HepG2 (cell line): ENCODE results near the gene SELENOI. TPM values are rescaled to one million over a fixed set of nuclear protein-coding genes. Genes with fewer than 3 reads are reported as not detected.

Experiments used
- ATAC-seq: fragments of 200-7000 bp; cut with Tn5 transposase; 3 replicates; pipeline ENCODE4 v1.9.1; 2020; ENCODE audit warnings: mild to moderate bottlenecking, moderate library complexity
- BruUV-seq: library from RNA; stranded (reverse); fragments of 400-500 nt; replicated peaks from 2 replicates; lab custom pipeline; 2021; lab: Mats Ljungman, UMichigan
- CTCF ChIA-PET: fragments of 300-600 bp; formaldehyde crosslinking; extraction: SDS; loops from one replicate; lab custom pipeline; 2021; ENCODE audit warnings: low total read pairs, inconsistent platforms, low intra/inter-chr PET ratio; lab: Yijun Ruan, JAX
- POLR2A ChIA-PET: fragments of 350-600 bp; sonication (Branson Sonifier 250); formaldehyde crosslinking; loops from one replicate; lab custom pipeline; 2020; ENCODE audit warnings: antibody characterized with exemption, inconsistent platforms; lab: Yijun Ruan, JAX
- DNase-seq: peaks from one replicate; pipeline ENCODE4 v3.0.0-alpha.2; 2015; ENCODE audit warnings: low spot score
- FAIRE-seq: peaks from 3 replicates; lab custom pipeline; 2011; peaks lifted over from hg19 to GRCh38; lab: Jason Lieb, UNC
- H2AFZ ChIP-seq: one replicate; pipeline ENCODE4 v1.6.1; 2011; ENCODE audit warnings: low read length, inconsistent platforms
- H3K27ac ChIP-seq: fragments of 300-600 bp; 3 replicates; pipeline ENCODE4 v1.8.0; 2011; ENCODE audit warnings: mixed run types, mild to moderate bottlenecking, mixed read lengths, low read length, inconsistent platforms; ENCODE audit not compliant: insufficient read depth; ENCODE audit errors: extremely low read length
- H3K27me3 ChIP-seq, 2 experiments: fragments of 200-600 bp in 1 of 2; 2 replicates in 1 of 2; 3 replicates in 1 of 2; pipeline versions ENCODE4 v1.6.0 to v1.8.0; 2011; ENCODE audit warnings: low read length in 2 of 2, mild to moderate bottlenecking in 2 of 2, moderate library complexity in 2 of 2, inconsistent platforms in 1 of 2; ENCODE audit not compliant: insufficient read depth in 2 of 2, control insufficient read depth in 1 of 2
- H3K36me3 ChIP-seq, 2 experiments: fragments of 200-600 bp in 1 of 2; replicated peaks in 1 of 2; 2 replicates in 1 of 2; 3 replicates in 1 of 2; pipeline versions ENCODE4 v1.5.1 to v1.8.0; 2011; ENCODE audit warnings: low read length in 2 of 2, inconsistent platforms in 1 of 2; ENCODE audit not compliant: insufficient read depth in 2 of 2, control insufficient read depth in 1 of 2
- H3K4me1 ChIP-seq: 2 replicates; pipeline ENCODE4 v1.5.1; 2012; ENCODE audit warnings: low read length, inconsistent platforms; ENCODE audit not compliant: insufficient read depth
- H3K4me2 ChIP-seq: 2 replicates; pipeline ENCODE4 v1.6.0; 2011; ENCODE audit warnings: low read depth, low read length, inconsistent platforms
- H3K4me3 ChIP-seq, 3 experiments: fragments of 200-600 bp in 1 of 3; sonication (generic), shearing (Covaris generic) in 1 of 3; replicated peaks in 1 of 3; 2 replicates each; pipeline ENCODE4 v1.5.1; 2011 to 2016; ENCODE audit warnings: low read length in 3 of 3, inconsistent platforms in 2 of 3, low read depth in 2 of 3, mild to moderate bottlenecking in 2 of 3, control low read depth in 1 of 3, mixed read lengths in 1 of 3; ENCODE audit not compliant: insufficient read depth in 1 of 3
- H3K79me2 ChIP-seq: one replicate; pipeline ENCODE4 v1.6.1; 2011; ENCODE audit warnings: low read length, inconsistent platforms; ENCODE audit not compliant: insufficient read depth
- H3K9ac ChIP-seq: 2 replicates; pipeline ENCODE4 v1.6.0; 2011; ENCODE audit warnings: mild to moderate bottlenecking, low read depth, low read length, inconsistent platforms; ENCODE audit not compliant: insufficient read depth
- H3K9me3 ChIP-seq: 2 replicates; pipeline ENCODE4 v1.5.1; 2012; ENCODE audit warnings: mild to moderate bottlenecking, low read length
- H4K20me1 ChIP-seq: 2 replicates; pipeline ENCODE4 v1.6.0; 2011; ENCODE audit warnings: inconsistent platforms, mild to moderate bottlenecking, low read length, moderate library complexity; ENCODE audit not compliant: insufficient read depth
- BRD4 ChIP-seq: sonication (generic); formaldehyde crosslinking; IDR thresholded peaks from 2 replicates; pipeline ENCODE4 v1.4.0; 2020; ENCODE audit warnings: missing genetic modification reagents
- DMAP1 ChIP-seq: IDR thresholded peaks from 2 replicates; pipeline ENCODE4 v1.6.1; 2016
- GLI4 ChIP-seq: sonication (generic); formaldehyde crosslinking; IDR thresholded peaks from 2 replicates; pipeline ENCODE4 v1.5.1; 2020; ENCODE audit warnings: missing genetic modification reagents, mild to moderate bottlenecking, moderate library complexity, borderline replicate concordance
- HOMEZ ChIP-seq: IDR thresholded peaks from 2 replicates; pipeline ENCODE4 v1.6.1; 2016; ENCODE audit warnings: low read depth
- HOXA3 ChIP-seq: sonication (generic); formaldehyde crosslinking; IDR thresholded peaks from 2 replicates; pipeline ENCODE4 v1.5.0; 2020; ENCODE audit warnings: missing genetic modification reagents
- KMT2B ChIP-seq: IDR thresholded peaks from 2 replicates; pipeline ENCODE4 v1.6.1; 2016; ENCODE audit warnings: missing genetic modification reagents, missing compliant biosample characterization
- MEIS2 ChIP-seq: sonication (generic); formaldehyde crosslinking; IDR thresholded peaks from 2 replicates; pipeline ENCODE4 v1.9.0; 2021; ENCODE audit warnings: mild to moderate bottlenecking, missing genetic modification reagents
- PATZ1 ChIP-seq: sonication (generic); formaldehyde crosslinking; IDR thresholded peaks from 2 replicates; pipeline ENCODE4 v1.4.0; 2020; ENCODE audit warnings: missing genetic modification reagents
- RFXAP ChIP-seq: sonication (generic); formaldehyde crosslinking; IDR thresholded peaks from 2 replicates; pipeline ENCODE4 v1.4.0; 2020; ENCODE audit warnings: missing genetic modification reagents, borderline replicate concordance
- ZMYM3 ChIP-seq: sonication (generic); formaldehyde crosslinking; IDR thresholded peaks from 2 replicates; pipeline ENCODE4 v1.5.1; 2020; ENCODE audit warnings: mild to moderate bottlenecking, missing genetic modification reagents
- ZNF281 ChIP-seq: sonication (generic); formaldehyde crosslinking; IDR thresholded peaks from 2 replicates; pipeline ENCODE4 v1.4.0; 2020; ENCODE audit warnings: missing genetic modification reagents, borderline replicate concordance
- ZSCAN21 ChIP-seq: sonication (generic); formaldehyde crosslinking; IDR thresholded peaks from 2 replicates; pipeline ENCODE4 v1.8.0; 2022; ENCODE audit warnings: mild to moderate bottlenecking, missing genetic modification reagents, moderate library complexity, borderline replicate concordance
- ZSCAN29 ChIP-seq: sonication (generic); formaldehyde crosslinking; conservative IDR thresholded peaks from 2 replicates; pipeline ENCODE4 v1.4.0; 2020; ENCODE audit warnings: mild to moderate bottlenecking, missing genetic modification reagents
- WGBS: methylation state at CpG from one replicate; pipeline ENCODE4 v1.1.6; 2017; ENCODE audit warnings: low lambda C conversion rate; 5-methylcytosine and 5-hydroxymethylcytosine counted together
- in situ Hi-C: cut with HindIII; loops from 2 replicates; pipeline ENCODE4 v1.10.0; 2017; ENCODE audit warnings: low pct_unique_long_range_greater_than_20kb; ENCODE audit not compliant: extremely low pct_ligation_motif_present
- intact Hi-C: fragments of 100-400 bp; cut with micrococcal nuclease; formaldehyde crosslinking; loops from one replicate; pipeline ENCODE4 v1.10.0; 2022; ENCODE audit not compliant: unreplicated experiment
- polyA plus RNA-seq, 8 experiments: library from polyadenylated mRNA; depleted of rRNA in 3 of 8; stranded (reverse) in 7 of 8; unstranded in 1 of 8; fragments of >200 nt; fragmentation: Illumina TruSeq in 4 of 8; extraction: Trizol in 4 of 8; gene quantifications; 2 replicates each; pipeline versions ENCODE4 v1.2.1 to v1.2.3, GENCODE V29; 2011 to 2016; ENCODE audit warnings: low read depth in 4 of 8, missing spikeins in 1 of 8, mixed read lengths in 1 of 8; ENCODE audit not compliant: insufficient read depth in 1 of 8
- total RNA-seq, 5 experiments: library from RNA; depleted of rRNA; stranded (reverse); fragments of >200 nt; fragmentation: Illumina TruSeq; extraction: Trizol; gene quantifications; 2 replicates each; pipeline ENCODE4 v1.2.3, GENCODE V29; 2016; ENCODE audit warnings: low read depth in 1 of 5
- TF ChIP-seq, protein P1 (sequence below): sonication (generic); formaldehyde crosslinking; IDR thresholded peaks from 2 replicates; pipeline ENCODE4 v1.4.0; 2020; ENCODE audit warnings: missing genetic modification reagents

Gene SELENOI
- total and polyA plus RNA-seq, 2 of the 13 experiments (the other 11 are each of a cell fraction or from before 2014, with no cell fraction given) = 27.7 to 60.3 TPM

DNA sequence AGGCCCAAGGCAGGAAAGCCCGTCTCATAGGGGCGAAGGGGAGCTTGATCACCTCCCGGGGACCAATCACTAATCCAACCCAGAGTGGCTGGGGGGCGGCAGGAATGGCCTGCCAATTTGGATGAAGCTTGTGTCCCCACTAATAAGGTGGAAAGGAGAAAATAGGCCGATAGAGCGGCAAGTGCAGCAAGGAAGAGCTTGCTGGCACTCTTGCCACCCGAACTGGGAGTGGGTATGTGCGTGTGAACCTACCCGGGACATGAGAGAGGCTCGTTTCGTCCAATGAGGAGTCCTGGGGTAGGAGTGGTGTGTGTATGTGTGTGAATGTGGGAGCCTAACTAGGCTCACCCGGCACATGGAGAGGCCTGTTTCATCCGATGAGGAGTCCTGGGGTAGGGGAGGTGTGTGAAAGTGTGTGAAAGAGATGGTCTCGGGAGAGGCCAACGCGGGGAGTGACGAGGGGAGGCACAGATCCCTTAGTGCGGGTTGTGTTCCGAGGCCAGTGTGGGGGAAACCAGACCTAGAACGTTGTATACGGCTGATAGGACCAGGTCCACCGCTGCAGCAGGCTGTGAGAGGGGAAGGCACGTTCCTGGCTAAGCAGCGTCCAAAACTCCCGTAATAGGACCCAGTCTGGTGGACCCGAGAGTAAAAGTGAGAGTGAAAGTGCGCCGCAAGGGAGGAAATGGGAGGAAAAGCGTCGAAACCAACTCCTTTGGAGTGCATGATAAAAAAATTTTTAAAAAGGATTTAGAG is 47.1 kb upstream of the SELENOI start:
- Histone ChIP-seq H3K27me3 (peaks cover 2 to 38% of the 10 kb centered on the region in 2 experiments; a peak in 4 of 5 replicates), H3K4me2 (peak overlapping the region; percentile 91), H3K9ac (peak overlapping the region; percentile 56), H3K9me3 (no peaks in the 10 kb centered on the region), H3K4me3 (peak overlapping the region; percentile 65 to 81 (median 73)), H2AFZ (peak overlapping the region; percentile 93), H3K27ac (no peak overlapping the region), H3K79me2 (no peaks in the 10 kb centered on the region), H4K20me1 (no peaks in the 10 kb centered on the region), H3K4me1 (peaks cover 27% of the 10 kb centered on the region), H3K36me3 (no peaks in the 10 kb centered on the region)
- POLR2A ChIA-PET = interaction anchor here (0.8 to 4.0 kb wide), 2 partner anchors 47 to 54 kb away, joined by 4 to 32 read pairs; partner anchors contain the start of genes HADHA, HADHB and SELENOI
- intact Hi-C loops = no loop called here
- no peak for FAIRE-seq
- CTCF ChIA-PET = no interaction called here
- ATAC-seq = peak; percentile 83
- WGBS = 14% methylated on average over 30 of the region's 30 CpGs
- no TSS peak for BruUV-seq
- in situ Hi-C loops = no loop called here
- DNase-seq = peak; percentile 27
- peak; percentile 74; the same call in 1 of the 2 replicates for TF ChIP-seq ZSCAN29 (CRISPR knock-in tag)
- TF ChIP-seq ZMYM3 = 0 out of 2 replicates have a peak, but pooled peaks have one; percentile 22
- TF ChIP-seq PATZ1 (CRISPR knock-in tag) = 0 out of 2 replicates have a peak, but pooled peaks have one; percentile 6
- peak; percentile 54; the same call in 1 of the 2 replicates for TF ChIP-seq DMAP1 (CRISPR knock-in tag)
- 0 out of 2 replicates have a peak, but pooled peaks have one; percentile 32 for TF ChIP-seq RFXAP (CRISPR knock-in tag)
- 0 out of 2 replicates have a peak, but pooled peaks have one; percentile 8 for TF ChIP-seq ZNF281 (CRISPR knock-in tag)
- TF ChIP-seq ZSCAN21 = peak; percentile 34; the same call in 1 of the 2 replicates
- TF ChIP-seq HOXA3 (CRISPR knock-in tag) = peak; percentile 14; the same call in 1 of the 2 replicates
- TF ChIP-seq, protein P1, sequence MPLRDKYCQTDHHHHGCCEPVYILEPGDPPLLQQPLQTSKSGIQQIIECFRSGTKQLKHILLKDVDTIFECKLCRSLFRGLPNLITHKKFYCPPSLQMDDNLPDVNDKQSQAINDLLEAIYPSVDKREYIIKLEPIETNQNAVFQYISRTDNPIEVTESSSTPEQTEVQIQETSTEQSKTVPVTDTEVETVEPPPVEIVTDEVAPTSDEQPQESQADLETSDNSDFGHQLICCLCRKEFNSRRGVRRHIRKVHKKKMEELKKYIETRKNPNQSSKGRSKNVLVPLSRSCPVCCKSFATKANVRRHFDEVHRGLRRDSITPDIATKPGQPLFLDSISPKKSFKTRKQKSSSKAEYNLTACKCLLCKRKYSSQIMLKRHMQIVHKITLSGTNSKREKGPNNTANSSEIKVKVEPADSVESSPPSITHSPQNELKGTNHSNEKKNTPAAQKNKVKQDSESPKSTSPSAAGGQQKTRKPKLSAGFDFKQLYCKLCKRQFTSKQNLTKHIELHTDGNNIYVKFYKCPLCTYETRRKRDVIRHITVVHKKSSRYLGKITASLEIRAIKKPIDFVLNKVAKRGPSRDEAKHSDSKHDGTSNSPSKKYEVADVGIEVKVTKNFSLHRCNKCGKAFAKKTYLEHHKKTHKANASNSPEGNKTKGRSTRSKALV (CRISPR knock-in tag) = 0 out of 2 replicates have a peak, but pooled peaks have one; percentile 67
- TF ChIP-seq KMT2B = 0 out of 2 replicates have a peak, but pooled peaks have one; percentile 35
- 0 out of 2 replicates have a peak, but pooled peaks have one; percentile 4 for TF ChIP-seq MEIS2
- TF ChIP-seq HOMEZ = no peak
- TF ChIP-seq GLI4 = 0 out of 2 replicates have a peak, but pooled peaks have one; percentile 47
- 0 out of 2 replicates have a peak, but pooled peaks have one; percentile 41 for TF ChIP-seq BRD4
